Measurements from ENCODE around the gene TRABD2B. TPM values are rescaled to one million over a fixed set of nuclear protein-coding genes. Genes with fewer than 3 reads are reported as not detected.

TRABD2B gene
- total and polyA plus RNA-seq, 2 of the 13 experiments (the other 11 are each of a cell fraction or from before 2014, with no cell fraction given) = 0.04 TPM; not detected in 1

DNA sequence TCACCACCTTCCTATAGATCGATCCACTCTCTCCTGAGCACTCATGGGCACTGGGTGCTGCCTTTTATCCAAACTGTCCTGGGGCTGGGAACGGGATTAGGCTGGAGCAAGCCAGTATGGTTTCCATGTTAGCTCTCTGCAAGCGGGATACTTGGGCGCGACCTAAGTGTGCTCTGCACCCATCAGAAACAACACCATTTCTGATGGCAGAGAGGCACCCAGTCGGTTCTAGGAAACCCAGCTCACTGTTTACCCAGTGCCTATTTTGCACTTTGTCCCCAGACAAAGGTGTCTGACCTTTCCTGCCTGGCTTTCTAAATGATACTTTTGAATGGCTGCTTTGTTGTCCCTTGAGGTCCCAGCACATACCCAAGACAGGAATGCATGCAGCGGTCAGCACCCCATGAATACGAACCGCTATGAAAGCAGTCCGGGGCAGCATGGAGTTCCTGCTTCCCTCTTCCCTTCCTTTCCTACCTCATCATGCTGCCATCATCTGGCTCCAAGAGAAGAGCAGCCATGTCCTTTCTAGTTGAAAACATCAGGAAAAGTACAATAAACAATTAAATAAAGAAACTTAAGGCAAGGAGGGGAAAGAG is 83.9 kb downstream of the TRABD2B start (continued):
- TF ChIP-seq, protein P1, sequence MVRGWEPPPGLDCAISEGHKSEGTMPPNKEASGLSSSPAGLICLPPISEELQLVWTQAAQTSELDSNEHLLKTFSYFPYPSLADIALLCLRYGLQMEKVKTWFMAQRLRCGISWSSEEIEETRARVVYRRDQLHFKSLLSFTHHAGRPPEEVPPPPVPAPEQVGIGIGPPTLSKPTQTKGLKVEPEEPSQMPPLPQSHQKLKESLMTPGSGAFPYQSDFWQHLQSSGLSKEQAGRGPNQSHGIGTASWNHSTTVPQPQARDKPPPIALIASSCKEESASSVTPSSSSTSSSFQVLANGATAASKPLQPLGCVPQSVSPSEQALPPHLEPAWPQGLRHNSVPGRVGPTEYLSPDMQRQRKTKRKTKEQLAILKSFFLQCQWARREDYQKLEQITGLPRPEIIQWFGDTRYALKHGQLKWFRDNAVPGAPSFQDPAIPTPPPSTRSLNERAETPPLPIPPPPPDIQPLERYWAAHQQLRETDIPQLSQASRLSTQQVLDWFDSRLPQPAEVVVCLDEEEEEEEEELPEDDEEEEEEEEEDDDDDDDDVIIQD (CRISPR knock-in tag; IDR thresholded peaks at IDR 0.05; ENCODE audit: low read depth) = 0 out of 2 replicates have a peak, but pooled peaks have one; percentile 65
- TF ChIP-seq SYNCRIP (IDR thresholded peaks at IDR 0.05; ENCODE audit: insufficient read depth, low read depth, low read length) (no peak), BRCA1 (CRISPR knock-in tag; IDR thresholded peaks at IDR 0.05) (no peak), ZSCAN22 (CRISPR knock-in tag; IDR thresholded peaks at IDR 0.05) (0 out of 2 replicates have a peak, but pooled peaks have one; percentile 24), SOX6 (IDR thresholded peaks at IDR 0.05) (no peak), SOX6 (CRISPR knock-in tag; IDR thresholded peaks at IDR 0.05) (peak; percentile 91), CREM (IDR thresholded peaks at IDR 0.05) (peak; percentile 80), CREM (CRISPR knock-in tag; IDR thresholded peaks at IDR 0.05) (no peak), RFX5 (IDR thresholded peaks at IDR 0.05; ENCODE audit: low read depth, low read length) (no peak), ZNF773 (CRISPR knock-in tag; IDR thresholded peaks at IDR 0.05; ENCODE audit: borderline replicate concordance) (no peak), MIER3 (CRISPR knock-in tag; IDR thresholded peaks at IDR 0.05; ENCODE audit: borderline replicate concordance) (peak; percentile 95), NFKBIZ (CRISPR knock-in tag; IDR thresholded peaks at IDR 0.05) (peak; percentile 85; the same call in 1 of the 2 replicates), ZNF607 (CRISPR knock-in tag; IDR thresholded peaks at IDR 0.05; ENCODE audit: borderline replicate concordance) (peak; percentile 23; the same call in 1 of the 2 replicates)
- TF ChIP-seq, protein P2, sequence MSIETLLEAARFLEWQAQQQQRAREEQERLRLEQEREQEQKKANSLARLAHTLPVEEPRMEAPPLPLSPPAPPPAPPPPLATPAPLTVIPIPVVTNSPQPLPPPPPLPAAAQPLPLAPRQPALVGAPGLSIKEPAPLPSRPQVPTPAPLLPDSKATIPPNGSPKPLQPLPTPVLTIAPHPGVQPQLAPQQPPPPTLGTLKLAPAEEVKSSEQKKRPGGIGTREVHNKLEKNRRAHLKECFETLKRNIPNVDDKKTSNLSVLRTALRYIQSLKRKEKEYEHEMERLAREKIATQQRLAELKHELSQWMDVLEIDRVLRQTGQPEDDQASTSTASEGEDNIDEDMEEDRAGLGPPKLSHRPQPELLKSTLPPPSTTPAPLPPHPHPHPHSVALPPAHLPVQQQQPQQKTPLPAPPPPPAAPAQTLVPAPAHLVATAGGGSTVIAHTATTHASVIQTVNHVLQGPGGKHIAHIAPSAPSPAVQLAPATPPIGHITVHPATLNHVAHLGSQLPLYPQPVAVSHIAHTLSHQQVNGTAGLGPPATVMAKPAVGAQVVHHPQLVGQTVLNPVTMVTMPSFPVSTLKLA (IDR thresholded peaks at IDR 0.05) = peak; percentile 24; the same call in 1 of the 2 replicates
- TF ChIP-seq, protein P3, sequence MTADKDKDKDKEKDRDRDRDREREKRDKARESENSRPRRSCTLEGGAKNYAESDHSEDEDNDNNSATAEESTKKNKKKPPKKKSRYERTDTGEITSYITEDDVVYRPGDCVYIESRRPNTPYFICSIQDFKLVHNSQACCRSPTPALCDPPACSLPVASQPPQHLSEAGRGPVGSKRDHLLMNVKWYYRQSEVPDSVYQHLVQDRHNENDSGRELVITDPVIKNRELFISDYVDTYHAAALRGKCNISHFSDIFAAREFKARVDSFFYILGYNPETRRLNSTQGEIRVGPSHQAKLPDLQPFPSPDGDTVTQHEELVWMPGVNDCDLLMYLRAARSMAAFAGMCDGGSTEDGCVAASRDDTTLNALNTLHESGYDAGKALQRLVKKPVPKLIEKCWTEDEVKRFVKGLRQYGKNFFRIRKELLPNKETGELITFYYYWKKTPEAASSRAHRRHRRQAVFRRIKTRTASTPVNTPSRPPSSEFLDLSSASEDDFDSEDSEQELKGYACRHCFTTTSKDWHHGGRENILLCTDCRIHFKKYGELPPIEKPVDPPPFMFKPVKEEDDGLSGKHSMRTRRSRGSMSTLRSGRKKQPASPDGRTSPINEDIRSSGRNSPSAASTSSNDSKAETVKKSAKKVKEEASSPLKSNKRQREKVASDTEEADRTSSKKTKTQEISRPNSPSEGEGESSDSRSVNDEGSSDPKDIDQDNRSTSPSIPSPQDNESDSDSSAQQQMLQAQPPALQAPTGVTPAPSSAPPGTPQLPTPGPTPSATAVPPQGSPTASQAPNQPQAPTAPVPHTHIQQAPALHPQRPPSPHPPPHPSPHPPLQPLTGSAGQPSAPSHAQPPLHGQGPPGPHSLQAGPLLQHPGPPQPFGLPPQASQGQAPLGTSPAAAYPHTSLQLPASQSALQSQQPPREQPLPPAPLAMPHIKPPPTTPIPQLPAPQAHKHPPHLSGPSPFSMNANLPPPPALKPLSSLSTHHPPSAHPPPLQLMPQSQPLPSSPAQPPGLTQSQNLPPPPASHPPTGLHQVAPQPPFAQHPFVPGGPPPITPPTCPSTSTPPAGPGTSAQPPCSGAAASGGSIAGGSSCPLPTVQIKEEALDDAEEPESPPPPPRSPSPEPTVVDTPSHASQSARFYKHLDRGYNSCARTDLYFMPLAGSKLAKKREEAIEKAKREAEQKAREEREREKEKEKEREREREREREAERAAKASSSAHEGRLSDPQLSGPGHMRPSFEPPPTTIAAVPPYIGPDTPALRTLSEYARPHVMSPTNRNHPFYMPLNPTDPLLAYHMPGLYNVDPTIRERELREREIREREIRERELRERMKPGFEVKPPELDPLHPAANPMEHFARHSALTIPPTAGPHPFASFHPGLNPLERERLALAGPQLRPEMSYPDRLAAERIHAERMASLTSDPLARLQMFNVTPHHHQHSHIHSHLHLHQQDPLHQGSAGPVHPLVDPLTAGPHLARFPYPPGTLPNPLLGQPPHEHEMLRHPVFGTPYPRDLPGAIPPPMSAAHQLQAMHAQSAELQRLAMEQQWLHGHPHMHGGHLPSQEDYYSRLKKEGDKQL (CRISPR knock-in tag; IDR thresholded peaks at IDR 0.05; ENCODE audit: low read depth) = peak; percentile 83
- TF ChIP-seq, protein P4, sequence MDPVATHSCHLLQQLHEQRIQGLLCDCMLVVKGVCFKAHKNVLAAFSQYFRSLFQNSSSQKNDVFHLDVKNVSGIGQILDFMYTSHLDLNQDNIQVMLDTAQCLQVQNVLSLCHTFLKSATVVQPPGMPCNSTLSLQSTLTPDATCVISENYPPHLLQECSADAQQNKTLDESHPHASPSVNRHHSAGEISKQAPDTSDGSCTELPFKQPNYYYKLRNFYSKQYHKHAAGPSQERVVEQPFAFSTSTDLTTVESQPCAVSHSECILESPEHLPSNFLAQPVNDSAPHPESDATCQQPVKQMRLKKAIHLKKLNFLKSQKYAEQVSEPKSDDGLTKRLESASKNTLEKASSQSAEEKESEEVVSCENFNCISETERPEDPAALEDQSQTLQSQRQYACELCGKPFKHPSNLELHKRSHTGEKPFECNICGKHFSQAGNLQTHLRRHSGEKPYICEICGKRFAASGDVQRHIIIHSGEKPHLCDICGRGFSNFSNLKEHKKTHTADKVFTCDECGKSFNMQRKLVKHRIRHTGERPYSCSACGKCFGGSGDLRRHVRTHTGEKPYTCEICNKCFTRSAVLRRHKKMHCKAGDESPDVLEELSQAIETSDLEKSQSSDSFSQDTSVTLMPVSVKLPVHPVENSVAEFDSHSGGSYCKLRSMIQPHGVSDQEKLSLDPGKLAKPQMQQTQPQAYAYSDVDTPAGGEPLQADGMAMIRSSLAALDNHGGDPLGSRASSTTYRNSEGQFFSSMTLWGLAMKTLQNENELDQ (CRISPR knock-in tag; IDR thresholded peaks at IDR 0.05; ENCODE audit: borderline replicate concordance) = no peak
- TF ChIP-seq, protein P5, sequence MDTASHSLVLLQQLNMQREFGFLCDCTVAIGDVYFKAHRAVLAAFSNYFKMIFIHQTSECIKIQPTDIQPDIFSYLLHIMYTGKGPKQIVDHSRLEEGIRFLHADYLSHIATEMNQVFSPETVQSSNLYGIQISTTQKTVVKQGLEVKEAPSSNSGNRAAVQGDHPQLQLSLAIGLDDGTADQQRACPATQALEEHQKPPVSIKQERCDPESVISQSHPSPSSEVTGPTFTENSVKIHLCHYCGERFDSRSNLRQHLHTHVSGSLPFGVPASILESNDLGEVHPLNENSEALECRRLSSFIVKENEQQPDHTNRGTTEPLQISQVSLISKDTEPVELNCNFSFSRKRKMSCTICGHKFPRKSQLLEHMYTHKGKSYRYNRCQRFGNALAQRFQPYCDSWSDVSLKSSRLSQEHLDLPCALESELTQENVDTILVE (CRISPR knock-in tag; IDR thresholded peaks at IDR 0.05) = peak; percentile 65; the same call in 1 of the 2 replicates
